HEK293 (cell line): ENCODE measurements around the gene MTURN.

ENCODE experiments used
- CTCF ChIA-PET: fragments of 350-600 bp; formaldehyde crosslinking; extraction: SDS; loops from one replicate; lab custom pipeline; 2021; ENCODE audit warnings: antibody characterized with exemption; lab: Yijun Ruan, JAX
- POLR2A ChIA-PET: fragments of 300-600 bp; formaldehyde crosslinking; extraction: SDS; loops from one replicate; lab custom pipeline; 2020; ENCODE audit warnings: antibody characterized with exemption, inconsistent platforms; lab: Yijun Ruan, JAX
- H3K27ac ChIP-seq: fragments of 200-500 bp; sonication (Bioruptor generic); 2 replicates; pipeline ENCODE4 v1.5.1; 2014; ENCODE audit warnings: low read depth, low read length, control low read depth, inconsistent platforms; ENCODE audit errors: extremely low read depth
- H3K36me3 ChIP-seq, 2 experiments: fragments of 200-500 bp in 1 of 2; sonication (Bioruptor generic) in 1 of 2; 1 replicate in 1 of 2; 2 replicates in 1 of 2; pipeline ENCODE4 v1.5.1; 2014 to 2017; ENCODE audit warnings: inconsistent platforms in 2 of 2, low read length in 2 of 2; ENCODE audit not compliant: control insufficient read depth in 2 of 2, insufficient read depth in 1 of 2
- H3K4me1 ChIP-seq: fragments of 200-500 bp; sonication (Bioruptor generic); 2 replicates; pipeline ENCODE4 v1.5.1; 2014; ENCODE audit warnings: mild to moderate bottlenecking, low read length, inconsistent platforms; ENCODE audit not compliant: control insufficient read depth, insufficient read depth
- H3K4me3 ChIP-seq: 2 replicates; pipeline ENCODE4 v1.5.1; 2011; ENCODE audit warnings: low read depth, mild to moderate bottlenecking, control low read depth, low read length, moderate library complexity
- H3K9me3 ChIP-seq: fragments of 200-500 bp; sonication (Bioruptor generic); 2 replicates; pipeline ENCODE4 v1.5.1; 2014; ENCODE audit warnings: low read depth, low read length, inconsistent platforms; ENCODE audit not compliant: control insufficient read depth, insufficient read depth
- BCL11A ChIP-seq: fragments of 450-650 bp; formaldehyde crosslinking; IDR thresholded peaks from 2 replicates; pipeline ENCODE4 v1.5.1; 2016; ENCODE audit warnings: low read depth, missing biosample characterization, missing genetic modification characterization
- SALL2 ChIP-seq: fragments of 450-650 bp; formaldehyde crosslinking; IDR thresholded peaks from 2 replicates; pipeline ENCODE4 v1.5.0; 2017; ENCODE audit warnings: missing biosample characterization, mild to moderate bottlenecking, missing genetic modification characterization, borderline replicate concordance
- TCF7L2 ChIP-seq: IDR thresholded peaks from 2 replicates; pipeline ENCODE4 v1.6.1; 2011; ENCODE audit warnings: low read depth, mild to moderate bottlenecking, inconsistent platforms, low read length, moderate library complexity, borderline replicate concordance
- YY2 ChIP-seq: fragments of 450-650 bp; formaldehyde crosslinking; IDR thresholded peaks from 2 replicates; pipeline ENCODE4 v1.5.1; 2016; ENCODE audit warnings: missing biosample characterization, missing genetic modification characterization
- ZBTB17 ChIP-seq: fragments of 450-650 bp; formaldehyde crosslinking; IDR thresholded peaks from 2 replicates; pipeline ENCODE4 v1.5.1; 2016; ENCODE audit warnings: missing biosample characterization, missing genetic modification characterization
- ZBTB21 ChIP-seq: fragments of 450-650 bp; formaldehyde crosslinking; IDR thresholded peaks from 2 replicates; pipeline ENCODE4 v1.5.1; 2017; ENCODE audit warnings: missing biosample characterization, missing genetic modification characterization
- ZBTB48 ChIP-seq: fragments of 450-650 bp; formaldehyde crosslinking; IDR thresholded peaks from 2 replicates; pipeline ENCODE4 v1.5.1; 2016; ENCODE audit warnings: missing biosample characterization, missing genetic modification characterization
- ZBTB49 ChIP-seq: fragments of 450-650 bp; formaldehyde crosslinking; IDR thresholded peaks from 2 replicates; pipeline ENCODE4 v1.5.1; 2016; ENCODE audit warnings: missing biosample characterization, missing genetic modification characterization, low read depth
- ZFHX2 ChIP-seq: fragments of 450-650 bp; formaldehyde crosslinking; conservative IDR thresholded peaks from 2 replicates; pipeline ENCODE4 v1.5.1; 2016; ENCODE audit warnings: missing biosample characterization, missing genetic modification characterization
- ZNF184 ChIP-seq: fragments of 450-650 bp; IDR thresholded peaks from 2 replicates; pipeline ENCODE4 v1.5.1; 2018; ENCODE audit warnings: missing biosample characterization, mild to moderate bottlenecking, missing genetic modification characterization
- ZNF24 ChIP-seq: fragments of 450-650 bp; formaldehyde crosslinking; IDR thresholded peaks from 2 replicates; pipeline ENCODE4 v1.5.1; 2016; ENCODE audit warnings: missing biosample characterization, missing genetic modification characterization
- ZNF302 ChIP-seq: fragments of 450-650 bp; formaldehyde crosslinking; IDR thresholded peaks from 2 replicates; pipeline ENCODE4 v1.5.1; 2016; ENCODE audit warnings: missing biosample characterization, missing genetic modification characterization, low read depth
- ZNF391 ChIP-seq: fragments of 450-650 bp; formaldehyde crosslinking; IDR thresholded peaks from 2 replicates; pipeline ENCODE4 v1.5.1; 2016; ENCODE audit warnings: low read depth, missing biosample characterization, missing genetic modification characterization, borderline replicate concordance
- ZNF513 ChIP-seq: fragments of 450-650 bp; IDR thresholded peaks from 2 replicates; pipeline ENCODE4 v1.5.1; 2018; ENCODE audit warnings: missing biosample characterization, missing genetic modification characterization
- ZNF549 ChIP-seq: fragments of 450-650 bp; IDR thresholded peaks from 2 replicates; pipeline ENCODE4 v1.5.1; 2018; ENCODE audit warnings: missing biosample characterization, missing genetic modification characterization, mild to moderate bottlenecking, inconsistent platforms, moderate library complexity
- ZNF629 ChIP-seq: fragments of 450-650 bp; formaldehyde crosslinking; IDR thresholded peaks from 2 replicates; pipeline ENCODE4 v1.5.1; 2017; ENCODE audit warnings: missing biosample characterization, missing genetic modification characterization
- ZNF785 ChIP-seq: fragments of 450-650 bp; formaldehyde crosslinking; IDR thresholded peaks from 2 replicates; pipeline ENCODE4 v1.5.1; 2016; ENCODE audit warnings: missing biosample characterization, missing genetic modification characterization
- ZSCAN18 ChIP-seq: fragments of 450-650 bp; formaldehyde crosslinking; IDR thresholded peaks from 2 replicates; pipeline ENCODE4 v1.5.1; 2016; ENCODE audit warnings: missing biosample characterization, missing genetic modification characterization
- ZSCAN4 ChIP-seq: fragments of 450-650 bp; formaldehyde crosslinking; IDR thresholded peaks from 2 replicates; pipeline ENCODE4 v1.5.1; 2017; ENCODE audit warnings: missing biosample characterization, missing genetic modification characterization
- TF ChIP-seq, protein P1 (sequence below): fragments of 450-650 bp; formaldehyde crosslinking; IDR thresholded peaks from 2 replicates; pipeline ENCODE4 v1.5.1; 2016; ENCODE audit warnings: missing biosample characterization, missing genetic modification characterization

MTURN gene

DNA sequence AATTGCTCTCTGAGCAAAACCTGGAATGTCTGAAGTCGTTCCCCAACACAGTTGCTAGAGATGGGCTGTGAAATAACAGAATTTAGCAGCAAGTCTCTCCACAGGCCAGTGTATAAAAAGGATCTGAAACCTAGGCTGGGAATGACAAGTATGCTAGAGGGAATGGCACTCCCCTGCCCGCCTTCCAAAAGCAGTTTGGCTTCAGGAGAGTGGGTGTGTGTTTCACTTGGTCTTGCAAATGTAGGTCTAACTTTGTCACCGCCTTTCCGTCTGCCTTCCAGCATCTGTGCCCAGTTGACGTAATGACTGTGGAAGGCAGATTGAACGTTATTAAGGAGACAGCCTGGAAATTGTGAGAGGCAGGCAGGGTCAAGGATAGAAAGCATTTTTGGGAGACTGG is 18.0 kb upstream of the MTURN start (continued):
- TF ChIP-seq ZNF513 (tag by site-specific recombination) = no peak

- TF ChIP-seq ZNF549 (tag by site-specific recombination) (no peak), ZBTB17 (tag by site-specific recombination) (no peak), ZBTB48 (no peak), ZFHX2 (tag by site-specific recombination) (no peak), ZNF24 (tag by site-specific recombination) (no peak), ZSCAN4 (tag by site-specific recombination) (no peak), ZNF302 (tag by site-specific recombination) (no peak), YY2 (tag by site-specific recombination) (no peak), ZNF629 (tag by site-specific recombination) (no peak), ZSCAN18 (tag by site-specific recombination) (no peak), BCL11A (tag by site-specific recombination) (no peak), ZBTB49 (tag by site-specific recombination) (no peak), ZBTB21 (tag by site-specific recombination) (no peak), ZNF391 (tag by site-specific recombination) (no peak), ZNF184 (tag by site-specific recombination) (no peak), TCF7L2 (no peak), SALL2 (tag by site-specific recombination) (no peak), ZNF785 (tag by site-specific recombination) (no peak)
- TF ChIP-seq, protein P1, sequence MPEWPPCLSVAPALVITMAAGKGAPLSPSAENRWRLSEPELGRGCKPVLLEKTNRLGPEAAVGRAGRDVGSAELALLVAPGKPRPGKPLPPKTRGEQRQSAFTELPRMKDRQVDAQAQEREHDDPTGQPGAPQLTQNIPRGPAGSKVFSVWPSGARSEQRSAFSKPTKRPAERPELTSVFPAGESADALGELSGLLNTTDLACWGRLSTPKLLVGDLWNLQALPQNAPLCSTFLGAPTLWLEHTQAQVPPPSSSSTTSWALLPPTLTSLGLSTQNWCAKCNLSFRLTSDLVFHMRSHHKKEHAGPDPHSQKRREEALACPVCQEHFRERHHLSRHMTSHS (tag by site-specific recombination) = no peak
- Histone ChIP-seq H3K9me3 (no peaks in the 10 kb centered on the region), H3K4me3 (no peak overlapping the region), H3K36me3 (peaks cover 0 to 3% of the 10 kb centered on the region in 2 experiments; a peak in 1 of 3 replicates), H3K4me1 (no peaks in the 10 kb centered on the region), H3K27ac (no peak overlapping the region)
- ChIA-PET POLR2A (no interaction called here), CTCF (no interaction called here)
Observed at GRCh38 chr7:30117896-30118295, 16.9 kb upstream of the MTURN start.
